IPS DF 4.7 (cell line): ENCODE data around the gene RELB.
"Not testable (repeated sequence)": the region's sequence is repeated elsewhere in the genome, so short reads cannot be mapped to it uniquely, and the experiment has no call there.

Source experiments
- DNase-seq: peaks from one replicate; pipeline ENCODE4 v3.0.0-alpha.2; 2013; ENCODE audit warnings: low spot score; ENCODE audit errors: extremely low read depth

Gene RELB

DNA sequence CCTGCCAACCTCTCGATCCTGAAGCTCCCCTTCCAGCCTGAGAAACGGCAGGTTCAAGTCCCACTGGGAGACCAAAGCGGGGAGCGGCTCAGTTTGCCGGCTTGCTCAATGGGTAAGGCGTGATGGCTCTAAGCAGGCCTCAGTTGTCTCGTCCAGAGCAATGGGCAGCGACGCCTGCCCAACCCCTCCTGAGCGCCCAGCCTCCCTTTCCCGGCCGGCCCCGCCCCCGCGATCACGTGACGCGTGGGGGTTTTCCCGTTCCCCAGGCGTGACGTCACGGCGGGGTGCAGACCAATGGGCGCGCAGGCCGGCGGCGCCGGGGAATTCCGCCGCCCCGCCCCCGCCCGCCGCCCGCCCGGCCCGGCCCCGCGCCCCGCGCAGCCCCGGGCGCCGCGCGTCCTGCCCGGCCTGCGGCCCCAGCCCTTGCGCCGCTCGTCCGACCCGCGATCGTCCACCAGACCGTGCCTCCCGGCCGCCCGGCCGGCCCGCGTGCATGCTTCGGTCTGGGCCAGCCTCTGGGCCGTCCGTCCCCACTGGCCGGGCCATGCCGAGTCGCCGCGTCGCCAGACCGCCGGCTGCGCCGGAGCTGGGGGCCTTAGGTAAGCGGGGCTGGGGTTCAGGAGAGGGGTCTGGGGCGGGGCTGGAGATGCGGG, at the start of gene RELB:
Gene RELB, plus strand, starts transcription at position 378 of the 653 bp plus-strand sequence. Its CDS starts 116 bp downstream, at position 494.
- DNase-seq: no peak

DNA sequence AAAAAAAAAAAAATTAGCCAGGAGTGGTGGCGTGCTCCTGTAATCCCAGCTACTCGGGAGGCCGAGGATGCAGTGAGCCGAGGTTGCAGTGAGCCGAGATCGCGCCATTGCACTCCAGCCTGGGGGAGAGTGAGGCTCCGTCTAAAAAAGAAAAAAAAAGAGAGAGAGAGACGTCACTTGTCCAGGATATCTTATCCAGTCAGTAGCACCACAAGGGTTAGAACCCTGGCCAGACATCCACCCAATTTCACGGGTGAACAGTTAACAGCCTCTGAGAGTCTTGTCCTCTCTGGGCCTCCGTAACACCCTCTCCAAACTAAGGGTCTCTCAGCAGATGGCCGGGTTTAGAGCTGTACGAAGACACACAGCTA, 47.0 kb upstream of the RELB start:
- DNase-seq: no peak

DNA sequence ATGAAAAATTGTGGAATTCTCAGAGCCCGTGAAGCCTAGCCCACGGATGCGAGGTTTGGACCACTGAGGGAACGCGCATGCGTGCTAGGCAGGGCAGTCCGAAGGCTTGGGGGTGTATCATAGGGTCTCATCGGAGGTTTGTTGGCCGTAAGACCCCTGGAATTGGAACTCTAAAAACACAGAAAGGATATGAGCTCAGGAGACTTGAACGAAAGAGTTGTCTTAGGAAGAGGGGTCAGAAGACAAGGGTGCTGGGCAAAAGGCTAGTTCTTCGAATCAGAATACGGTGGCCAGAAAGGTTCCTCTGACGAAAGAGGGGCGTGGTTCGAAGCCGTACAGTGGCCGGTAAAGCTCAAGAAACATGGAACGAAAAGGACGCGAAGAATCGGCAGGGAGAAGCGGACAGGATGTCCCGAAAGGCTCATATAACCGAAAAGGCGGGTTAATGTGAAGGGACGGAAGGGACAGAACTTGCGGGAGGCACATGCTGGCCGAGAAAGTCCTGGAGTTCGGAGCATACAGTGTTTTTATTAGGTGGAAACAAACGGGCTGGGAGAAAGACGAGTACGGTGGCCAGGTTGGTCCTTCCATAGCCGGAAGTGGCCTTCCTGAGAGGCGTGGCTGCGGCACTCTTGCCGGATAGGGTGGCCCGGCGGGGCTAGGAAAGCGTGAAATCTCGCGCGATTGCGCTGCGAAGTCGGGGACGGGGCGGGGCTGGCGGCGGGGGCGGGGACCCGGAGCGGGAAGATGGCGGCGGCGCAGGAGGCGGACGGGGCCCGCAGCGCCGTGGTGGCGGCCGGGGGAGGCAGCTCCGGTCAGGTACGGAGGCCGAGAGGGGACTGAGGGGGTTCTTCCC, 46.4 kb upstream of the RELB start, which contains the start of gene CLPTM1:
Gene CLPTM1, plus strand, starts transcription at position 732 of the 856 bp plus-strand sequence. Its CDS starts 16 bp downstream, at position 748.
- peak; percentile 83 for DNase-seq

DNA sequence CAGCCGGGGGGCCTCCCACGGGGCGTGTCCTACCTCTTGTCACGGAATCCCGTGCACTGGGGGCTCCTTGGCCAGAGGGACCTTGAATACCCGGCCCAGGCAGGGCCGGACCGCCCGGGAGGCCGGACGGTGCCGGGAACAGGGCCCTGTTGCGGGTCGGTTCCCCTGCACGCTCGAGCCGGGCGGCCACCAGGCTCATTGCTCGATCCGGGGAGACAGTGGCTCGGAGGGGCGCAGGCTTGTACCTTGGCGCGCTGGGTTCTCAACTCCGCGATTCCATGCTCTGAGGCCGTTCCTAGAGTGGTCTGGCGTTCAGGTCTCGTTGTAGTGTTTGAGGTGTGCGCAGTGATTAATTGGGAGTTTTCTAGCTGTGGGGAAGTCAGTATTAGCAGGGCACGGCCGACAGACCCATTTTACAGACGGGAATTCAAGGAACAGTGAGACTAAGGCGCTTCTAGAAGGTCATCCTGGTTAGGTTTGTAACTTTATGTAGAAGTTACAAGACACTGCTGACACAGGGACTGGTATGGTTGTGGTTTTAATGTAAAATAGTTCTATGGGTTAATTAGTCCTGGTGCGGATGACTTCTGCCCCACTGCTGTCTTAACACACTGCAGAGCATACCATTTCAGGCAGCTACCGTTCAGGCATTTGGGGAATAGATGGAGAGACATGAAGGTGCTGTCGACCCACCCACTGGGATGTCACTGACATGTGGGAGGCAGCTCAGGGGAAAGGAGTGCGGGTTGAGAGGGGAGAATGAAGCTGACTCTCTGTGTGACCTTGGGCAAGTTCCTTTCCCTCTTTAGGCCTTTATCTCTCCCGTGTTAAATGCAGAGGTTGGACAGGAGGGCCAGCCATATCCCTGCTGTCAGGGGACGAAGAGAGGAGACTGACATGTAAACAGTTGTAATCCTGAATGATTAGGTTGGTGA, 45.5 kb upstream of the RELB start:
- no peak for DNase-seq

DNA sequence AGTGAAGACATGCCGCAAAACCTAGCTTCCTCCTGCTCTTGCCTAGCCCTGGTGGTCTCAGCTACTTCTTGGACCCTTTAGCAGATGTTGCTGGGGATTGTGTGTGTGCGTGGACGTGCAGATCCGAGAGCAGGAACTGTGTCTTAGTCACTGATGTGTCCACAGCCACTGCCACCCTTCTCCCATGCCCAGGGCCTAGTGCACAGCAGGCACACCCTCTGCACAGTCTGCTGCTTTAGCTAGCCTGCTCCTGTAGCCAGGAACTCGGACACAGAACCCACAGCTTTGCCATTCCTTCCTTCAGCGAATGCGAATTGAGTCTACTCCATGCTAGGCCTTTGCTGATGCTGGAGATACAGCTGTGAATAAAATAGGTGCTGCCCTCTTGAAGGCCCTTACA, 43.7 kb upstream of the RELB start:
- no peak for DNase-seq

- DNase-seq: no peak
Observed at GRCh38 chr19:44958090-44958489, 43.2 kb upstream of the RELB start.

GRCh38 chr19:44959691-44960090, 41.6 kb upstream of the RELB start:
- DNase-seq: no peak

- DNase-seq: no peak
Observed at GRCh38 chr19:44960906-44961728, 40.1 kb upstream of the RELB start.

DNA sequence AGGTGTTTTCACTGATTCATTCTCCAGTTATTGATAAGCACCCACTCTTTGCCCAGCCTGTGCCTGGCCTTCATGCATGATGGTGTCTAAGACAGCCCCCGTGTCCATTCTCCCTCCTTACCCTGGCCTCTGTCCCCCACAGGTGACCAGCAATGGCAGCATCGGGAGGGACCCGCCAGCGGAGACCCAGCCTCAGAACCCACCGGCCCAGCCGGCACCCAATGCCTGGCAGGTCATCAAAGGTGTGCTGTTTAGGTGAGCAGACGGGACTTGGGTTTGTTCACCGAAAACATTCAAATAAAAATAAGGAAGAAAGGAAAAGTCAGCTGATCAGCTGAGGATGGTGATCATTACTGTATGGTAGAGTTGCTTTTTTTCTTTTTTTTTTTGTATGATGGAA, 39.4 kb upstream of the RELB start:
- DNase-seq: no peak

- DNase-seq: no peak
Observed at GRCh38 chr19:44968118-44968517, 33.1 kb upstream of the RELB start.

DNA sequence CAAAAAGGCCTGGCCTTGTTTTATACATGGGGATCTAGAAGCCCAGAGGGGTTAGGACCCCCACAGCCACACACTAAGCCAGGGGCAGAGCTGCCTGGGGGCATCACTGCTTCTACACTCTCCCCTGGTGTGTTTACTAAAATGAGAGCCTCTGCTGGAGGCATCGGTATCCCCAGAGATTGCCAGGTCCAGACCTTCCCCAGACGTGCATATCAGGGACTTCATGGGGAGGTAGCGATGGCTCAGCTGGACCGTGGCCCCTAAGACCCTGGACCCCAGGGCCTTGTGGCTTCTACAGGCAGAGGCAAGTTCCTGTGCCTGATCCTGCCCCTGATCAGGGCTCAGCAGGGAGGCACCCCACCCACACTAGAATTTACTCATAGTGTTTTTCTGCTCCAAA, 32.6 kb upstream of the RELB start:
- no peak for DNase-seq

DNA sequence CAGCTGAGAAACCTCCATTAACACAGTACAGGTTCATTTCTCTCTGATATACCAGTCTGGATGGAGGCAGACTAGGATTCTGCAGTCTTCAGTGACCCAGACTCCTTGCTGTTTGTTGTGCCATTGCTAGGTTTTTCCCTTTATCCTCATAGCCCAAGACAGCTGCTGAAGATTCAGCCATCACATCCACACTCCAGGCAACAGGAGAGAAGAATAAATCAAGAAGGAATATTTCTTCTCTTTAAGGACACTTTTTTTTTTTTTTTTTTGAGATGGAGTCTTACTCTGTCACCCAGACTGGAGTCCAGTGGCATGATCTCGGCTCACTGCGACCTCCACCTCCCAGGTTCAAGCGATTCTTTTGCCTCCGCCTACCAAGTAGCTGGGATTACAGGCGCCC, 31.8 kb upstream of the RELB start:
- no peak for DNase-seq

DNA sequence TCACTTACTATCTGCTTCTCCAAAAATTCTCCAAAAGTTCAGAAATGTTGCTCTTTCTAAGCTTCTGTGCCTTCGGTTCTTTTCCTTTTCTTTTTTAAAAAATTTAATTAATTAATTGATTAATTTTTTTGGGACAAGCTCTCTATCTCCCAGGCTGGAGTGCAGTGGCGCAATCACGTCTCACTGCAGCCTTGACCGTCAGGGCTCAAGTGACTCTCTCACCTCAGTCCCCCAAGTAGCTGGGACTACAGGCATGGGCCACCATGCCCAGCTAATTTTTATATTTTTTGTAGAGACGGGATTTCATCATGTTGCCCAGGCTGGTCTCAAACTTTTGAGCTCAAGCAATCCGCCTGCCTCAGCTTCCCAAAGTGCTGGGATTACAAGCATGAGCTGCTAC, 29.8 kb upstream of the RELB start:
- not testable (repeated sequence) for DNase-seq

GRCh38 chr19:44972802-44973201, 28.5 kb upstream of the RELB start:
- no peak for DNase-seq

DNA sequence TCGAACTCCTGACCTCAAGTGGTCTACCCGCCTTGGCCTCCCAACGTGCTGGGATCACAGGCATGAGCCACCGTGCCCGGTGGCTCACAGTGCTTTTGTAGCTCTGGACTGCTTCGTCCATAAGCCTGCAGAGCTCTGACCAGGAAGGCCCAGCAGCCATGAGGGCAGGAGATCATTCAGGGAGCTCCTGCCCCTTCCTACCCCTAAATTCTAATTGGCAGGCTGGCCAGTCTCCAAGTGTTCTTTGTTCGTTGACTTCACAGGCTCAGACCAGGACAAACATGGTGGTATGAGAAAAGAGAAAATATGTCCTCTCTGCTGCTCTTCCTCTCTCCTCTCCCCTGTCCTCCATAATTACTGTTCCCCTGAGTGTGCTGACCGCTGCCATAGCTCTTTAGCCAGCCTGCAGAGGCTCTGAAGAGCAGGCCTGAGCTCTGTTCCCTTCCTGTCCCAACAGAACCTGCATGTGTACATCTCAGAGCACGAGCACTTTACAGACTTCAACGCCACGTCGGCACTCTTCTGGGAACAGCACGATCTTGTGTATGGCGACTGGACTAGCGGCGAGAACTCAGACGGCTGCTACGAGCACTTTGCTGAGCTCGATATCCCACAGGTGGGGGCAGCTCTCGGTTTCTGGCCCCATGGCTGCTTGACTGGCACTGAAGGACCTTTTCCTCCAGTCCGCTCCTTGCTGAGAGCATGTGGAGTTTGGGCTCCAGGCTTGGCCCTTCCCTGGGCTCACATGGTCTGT, 27.1 kb upstream of the RELB start:
- no peak for DNase-seq

DNA sequence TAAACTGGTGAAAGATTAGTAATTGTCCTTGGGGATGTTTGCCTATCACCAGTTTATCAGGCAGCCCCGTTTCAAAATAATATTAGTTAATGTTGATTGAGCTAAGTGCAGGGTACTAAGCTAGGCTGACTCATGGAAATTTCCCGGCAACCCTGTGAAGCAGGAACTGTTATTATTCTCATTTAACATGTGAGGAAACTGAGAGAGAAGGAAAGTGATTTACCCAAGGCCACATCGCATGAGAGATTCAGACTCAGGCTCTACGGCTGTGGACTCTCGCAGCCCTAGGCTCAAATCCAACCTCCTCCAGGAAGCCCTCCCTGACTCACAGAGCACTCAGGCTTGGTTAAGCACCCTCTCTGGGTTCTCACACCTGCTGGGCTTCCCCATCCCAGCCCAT, 26.4 kb upstream of the RELB start:
- no peak for DNase-seq

GRCh38 chr19:44975444-44975843, 25.8 kb upstream of the RELB start:
- DNase-seq: no peak

DNA sequence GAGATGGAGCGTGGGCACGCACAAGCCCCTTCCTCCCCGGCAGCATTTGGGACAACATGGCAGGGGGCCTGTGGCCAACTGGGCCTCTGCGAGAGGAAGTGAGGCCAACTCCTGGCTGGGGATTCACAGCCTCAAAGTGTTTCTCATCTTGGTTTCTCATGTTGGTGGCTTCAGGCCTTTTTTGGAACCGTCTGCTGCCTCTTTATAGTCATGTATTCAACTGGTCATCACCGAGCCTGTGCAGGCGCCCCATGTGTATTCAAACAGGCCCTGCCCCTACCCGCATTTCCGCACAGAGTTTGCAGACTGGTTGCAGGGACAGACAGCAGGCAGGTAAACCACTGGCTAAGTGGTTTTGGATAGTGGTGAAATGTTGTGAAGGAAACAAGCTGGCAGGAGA, 17.3 kb upstream of the RELB start:
- DNase-seq: no peak

GRCh38 chr19:44985445-44985844, 15.8 kb upstream of the RELB start:
- DNase-seq: no peak

DNA sequence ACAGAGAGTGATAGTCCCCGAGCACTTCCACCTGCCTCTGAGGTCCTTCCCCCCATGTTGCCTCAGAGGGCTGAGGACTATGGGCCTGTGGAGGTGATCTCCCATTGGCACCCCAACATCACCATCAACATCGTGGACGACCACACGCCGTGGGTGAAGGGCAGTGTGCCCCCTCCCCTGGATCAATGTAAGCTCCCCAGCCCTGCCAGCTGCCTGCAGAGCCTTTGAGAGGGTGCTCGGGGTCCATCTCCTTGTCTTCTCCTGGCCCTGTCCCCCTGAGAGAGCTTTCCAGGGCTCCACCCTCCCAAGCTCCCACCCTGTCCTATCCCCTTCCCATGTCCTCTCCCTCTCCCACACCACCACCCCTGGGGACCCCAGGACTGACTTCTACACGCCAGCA, 14.9 kb upstream of the RELB start:
- no peak for DNase-seq
